Breast epithelium (tissue), 4 donors: ENCODE results near the gene COL18A1. TPM values are rescaled to one million over a fixed set of nuclear protein-coding genes. Genes with fewer than 3 reads are reported as not detected.
"Not testable (repeated sequence)": the region's sequence is repeated elsewhere in the genome, so short reads cannot be mapped to it uniquely, and the experiment has no call there.

Experiments used
- DNase-seq, 2 donors: peaks; one replicate each; pipeline ENCODE4 v3.0.0-alpha.2; 2019; ENCODE audit warnings: low spot score in 2 of 2
- H3K27ac ChIP-seq, 2 donors: fragments of 200-600 bp; sonication (generic) in 1 of 2; one replicate each; pipeline ENCODE4 v1.5.1; 2016 to 2019; ENCODE audit warnings: mild to moderate bottlenecking in 1 of 2
- H3K27me3 ChIP-seq, 2 donors: fragments of 200-600 bp; sonication (generic) in 1 of 2; one replicate each; pipeline versions ENCODE4 v1.5.1 to v1.6.0; 2017 to 2019; ENCODE audit warnings: control low read depth in 1 of 2, mild to moderate bottlenecking in 1 of 2
- H3K36me3 ChIP-seq: fragments of 200-600 bp; one replicate; pipeline ENCODE4 v1.5.1; 2019
- H3K4me1 ChIP-seq, 2 donors: fragments of 200-600 bp; sonication (generic); one replicate each; pipeline ENCODE4 v1.5.1; 2016 to 2019; ENCODE audit warnings: control low read depth in 1 of 2
- H3K4me3 ChIP-seq, 3 donors: fragments of 200-600 bp; sonication (generic); 1 replicate in 2 of 3; 2 replicates in 1 of 3; pipeline ENCODE4 v1.5.1; 2016 to 2019; ENCODE audit warnings: mild to moderate bottlenecking in 3 of 3, moderate library complexity in 2 of 3
- H3K9me3 ChIP-seq, 2 donors: fragments of 200-600 bp; sonication (generic) in 1 of 2; one replicate each; pipeline ENCODE4 v1.5.1; 2016 to 2019; ENCODE audit warnings: control low read depth in 1 of 2
- POLR2A ChIP-seq: fragments of 450-650 bp; IDR thresholded peaks from one replicate; pipeline ENCODE4 v1.6.1; 2016; ENCODE audit warnings: antibody characterized with exemption, mild to moderate bottlenecking, moderate library complexity
- POLR2AphosphoS5 ChIP-seq, 3 donors: sonication (generic); formaldehyde crosslinking; IDR thresholded peaks; one replicate each; pipeline ENCODE4 v1.6.1; 2017; ENCODE audit warnings: antibody characterized with exemption in 3 of 3
- intact Hi-C: fragments of 100-400 bp; cut with DNase I; formaldehyde crosslinking; loops from one replicate; pipeline ENCODE4 v1.15.1; 2023; ENCODE audit warnings: low total_unique reads
- total RNA-seq, 3 donors: library from RNA; depleted of rRNA; stranded (reverse); fragments of >200 nt; gene quantifications; one replicate each; pipeline ENCODE4 v1.1.0, GENCODE V29; 2016
- TF ChIP-seq, protein P1 (sequence below), 3 donors: fragments of 450-650 bp; IDR thresholded peaks; one replicate each; pipeline ENCODE4 v1.5.1; 2016 to 2017; ENCODE audit warnings: antibody characterized with exemption in 3 of 3, mild to moderate bottlenecking in 3 of 3, moderate library complexity in 3 of 3

COL18A1 gene
- total RNA-seq, 3 donors from 2014 or later: 48.3 to 62.9 (median 55.8) TPM

DNA sequence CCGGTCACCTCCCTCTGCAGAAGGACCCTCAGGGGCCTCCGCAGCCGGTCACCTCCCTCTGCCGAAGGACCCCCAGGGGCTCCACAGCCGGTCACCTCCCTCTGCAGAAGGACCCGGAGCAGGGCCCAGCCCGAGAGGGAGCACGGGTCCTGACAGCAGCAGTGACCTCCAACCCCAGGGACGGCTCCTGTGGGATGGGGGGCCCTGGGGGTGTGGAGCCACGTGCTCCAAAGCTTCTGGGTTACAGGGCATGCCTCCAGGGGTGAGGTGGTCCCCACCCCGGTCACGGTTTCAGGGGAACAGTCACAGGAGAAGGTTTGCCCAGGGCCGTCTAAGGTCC, 97.0 kb downstream of the COL18A1 start:
- Histone ChIP-seq H3K4me1 (no peaks in the 10 kb centered on the region), H3K27me3 (no peaks in the 10 kb centered on the region), H3K4me3 (no peak overlapping the region), H3K36me3 (no peaks in the 10 kb centered on the region), H3K9me3 (no peaks in the 10 kb centered on the region), H3K27ac (no peak overlapping the region)
- no peak for DNase-seq
- intact Hi-C loops: no loop called here
- TF ChIP-seq, protein P1, sequence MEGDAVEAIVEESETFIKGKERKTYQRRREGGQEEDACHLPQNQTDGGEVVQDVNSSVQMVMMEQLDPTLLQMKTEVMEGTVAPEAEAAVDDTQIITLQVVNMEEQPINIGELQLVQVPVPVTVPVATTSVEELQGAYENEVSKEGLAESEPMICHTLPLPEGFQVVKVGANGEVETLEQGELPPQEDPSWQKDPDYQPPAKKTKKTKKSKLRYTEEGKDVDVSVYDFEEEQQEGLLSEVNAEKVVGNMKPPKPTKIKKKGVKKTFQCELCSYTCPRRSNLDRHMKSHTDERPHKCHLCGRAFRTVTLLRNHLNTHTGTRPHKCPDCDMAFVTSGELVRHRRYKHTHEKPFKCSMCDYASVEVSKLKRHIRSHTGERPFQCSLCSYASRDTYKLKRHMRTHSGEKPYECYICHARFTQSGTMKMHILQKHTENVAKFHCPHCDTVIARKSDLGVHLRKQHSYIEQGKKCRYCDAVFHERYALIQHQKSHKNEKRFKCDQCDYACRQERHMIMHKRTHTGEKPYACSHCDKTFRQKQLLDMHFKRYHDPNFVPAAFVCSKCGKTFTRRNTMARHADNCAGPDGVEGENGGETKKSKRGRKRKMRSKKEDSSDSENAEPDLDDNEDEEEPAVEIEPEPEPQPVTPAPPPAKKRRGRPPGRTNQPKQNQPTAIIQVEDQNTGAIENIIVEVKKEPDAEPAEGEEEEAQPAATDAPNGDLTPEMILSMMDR (IDR thresholded peaks at IDR 0.05): no peak
- TF ChIP-seq POLR2A (no peak), POLR2AphosphoS5 (IDR thresholded peaks at IDR 0.05) (no peak)

DNA sequence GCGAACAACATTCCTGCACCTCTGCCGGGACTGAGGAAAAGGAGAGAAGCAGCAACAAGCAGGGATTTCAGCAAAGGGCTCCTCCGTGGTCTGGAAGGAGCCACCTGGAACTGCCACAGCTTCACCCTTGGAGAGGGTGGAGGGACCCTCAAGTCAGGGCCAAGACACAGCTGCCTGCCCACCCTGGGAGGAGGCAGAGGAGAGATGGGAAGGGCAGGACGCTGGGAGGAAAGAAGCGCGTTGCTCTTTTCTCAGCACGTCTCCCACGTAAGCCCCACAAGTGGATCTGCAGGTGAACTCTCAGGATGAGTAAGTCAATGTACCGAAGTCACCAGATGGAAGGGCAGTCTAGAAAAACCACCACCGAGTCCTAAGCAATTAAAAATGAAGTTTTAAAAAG, 97.6 kb downstream of the COL18A1 start:
- intact Hi-C loops: no loop called here
- no peak overlapping the region for H3K27ac ChIP-seq
- no peak for DNase-seq
- no peaks in the 10 kb centered on the region for H3K9me3 ChIP-seq
- H3K36me3 ChIP-seq: no peaks in the 10 kb centered on the region
- H3K27me3 ChIP-seq: no peaks in the 10 kb centered on the region
- H3K4me3 ChIP-seq: no peak overlapping the region
- TF ChIP-seq, protein P1 (IDR thresholded peaks at IDR 0.05): no peak
- TF ChIP-seq POLR2A (no peak), POLR2AphosphoS5 (IDR thresholded peaks at IDR 0.05) (no peak)
- H3K4me1 ChIP-seq: no peaks in the 10 kb centered on the region

DNA sequence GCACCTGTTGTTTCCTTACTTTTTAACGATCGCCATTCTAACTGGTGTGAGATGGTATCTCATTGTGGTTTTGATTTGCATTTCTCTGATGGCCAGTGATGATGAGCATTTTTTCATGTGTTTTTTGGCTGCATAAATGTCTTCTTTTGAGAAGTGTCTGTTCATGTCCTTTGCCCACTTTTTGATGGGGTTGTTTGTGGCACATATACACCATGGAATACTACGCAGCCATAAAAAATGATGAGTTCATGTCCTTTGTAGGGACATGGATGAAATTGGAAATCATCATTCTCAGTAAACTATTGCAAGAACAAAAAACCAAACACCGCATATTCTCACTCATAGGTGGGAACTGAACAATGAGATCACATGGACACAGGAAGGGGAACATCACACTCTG, 98.3 kb downstream of the COL18A1 start:
- intact Hi-C loops, H3K27ac ChIP-seq, H3K36me3 ChIP-seq, H3K9me3 ChIP-seq, H3K4me1 ChIP-seq, H3K27me3 ChIP-seq, DNase-seq, H3K4me3 ChIP-seq: not testable (repeated sequence)

DNA sequence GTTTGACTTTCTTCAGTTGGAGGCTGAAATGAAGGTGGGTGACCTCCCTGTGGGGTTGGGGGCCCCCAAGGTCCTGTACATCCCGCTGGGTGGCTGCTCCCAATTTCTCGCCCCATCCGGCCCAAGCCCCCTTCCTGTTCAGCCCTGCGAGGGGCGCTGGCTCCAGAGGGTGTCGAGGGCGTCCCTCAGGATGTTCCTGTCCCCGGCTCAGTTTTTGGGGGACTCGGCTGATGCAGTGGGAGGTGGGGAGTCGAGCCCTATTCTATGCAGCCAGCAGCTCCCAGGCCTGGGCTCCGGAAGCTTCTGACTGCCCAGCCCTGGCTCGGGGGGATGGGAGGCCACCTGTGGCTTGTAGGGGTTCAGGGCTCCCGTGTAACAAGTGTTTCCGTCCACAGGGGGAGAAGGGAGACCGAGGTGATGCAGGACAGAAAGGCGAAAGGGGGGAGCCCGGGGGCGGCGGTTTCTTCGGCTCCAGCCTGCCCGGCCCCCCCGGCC, 99.1 kb downstream of the COL18A1 start:
- TF ChIP-seq POLR2A: no peak
- TF ChIP-seq POLR2AphosphoS5 (IDR thresholded peaks at IDR 0.05): no peak
- TF ChIP-seq, protein P1 (IDR thresholded peaks at IDR 0.05): no peak
- intact Hi-C loops: no loop called here
- H3K9me3 ChIP-seq: no peaks in the 10 kb centered on the region
- no peak overlapping the region for H3K4me3 ChIP-seq
- DNase-seq: no peak
- H3K27ac ChIP-seq: no peak overlapping the region
- H3K36me3 ChIP-seq: no peaks in the 10 kb centered on the region
- H3K27me3 ChIP-seq: no peaks in the 10 kb centered on the region
- no peaks in the 10 kb centered on the region for H3K4me1 ChIP-seq

DNA sequence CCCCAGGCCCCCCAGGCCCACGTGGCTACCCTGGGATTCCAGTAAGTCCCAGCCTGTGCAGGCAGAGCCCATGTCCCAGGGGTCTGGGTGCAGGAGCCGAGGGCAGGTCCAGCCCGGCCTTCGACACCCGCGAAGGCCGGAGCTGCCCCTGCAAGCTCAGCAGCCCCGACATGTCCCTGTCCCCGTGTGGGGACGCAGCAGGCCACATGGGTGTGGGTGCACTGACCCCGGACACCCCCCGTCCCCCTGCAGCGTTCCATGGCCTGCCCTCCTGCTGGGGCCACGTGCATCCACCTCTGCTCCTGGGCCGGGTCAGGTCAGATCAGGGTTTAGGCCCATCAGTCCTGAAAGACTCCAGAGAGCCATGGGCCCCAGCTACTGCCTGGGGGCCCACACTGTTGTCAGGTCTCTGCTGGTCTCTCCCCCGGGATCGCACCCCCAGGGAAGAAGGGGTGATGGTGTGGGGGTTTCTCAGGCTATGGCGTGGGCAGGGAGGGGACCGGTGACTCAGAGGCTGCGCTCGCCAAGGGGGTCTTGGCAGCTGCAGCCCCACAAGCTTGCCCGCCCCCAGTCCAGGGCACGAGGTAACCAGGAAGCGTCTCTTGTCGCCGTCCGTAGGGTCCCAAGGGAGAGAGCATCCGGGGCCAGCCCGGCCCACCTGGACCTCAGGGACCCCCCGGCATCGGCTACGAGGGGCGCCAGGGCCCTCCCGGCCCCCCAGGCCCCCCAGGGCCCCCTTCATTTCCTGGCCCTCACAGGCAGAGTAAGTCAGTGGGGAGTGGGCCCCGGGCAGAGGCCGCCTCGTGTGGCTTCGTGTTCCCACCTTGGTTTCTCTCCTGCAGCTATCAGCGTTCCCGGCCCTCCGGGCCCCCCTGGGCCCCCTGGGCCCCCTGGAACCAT, 99.8 kb downstream of the COL18A1 start:
- no peak overlapping the region for H3K27ac ChIP-seq
- no peak for DNase-seq
- TF ChIP-seq POLR2A: no peak
- TF ChIP-seq, protein P1 (IDR thresholded peaks at IDR 0.05): no peak
- no peak for TF ChIP-seq POLR2AphosphoS5 (IDR thresholded peaks at IDR 0.05)
- H3K4me1 ChIP-seq: no peaks in the 10 kb centered on the region
- intact Hi-C loops: no loop called here
- H3K27me3 ChIP-seq: no peaks in the 10 kb centered on the region
- no peaks in the 10 kb centered on the region for H3K9me3 ChIP-seq
- H3K4me3 ChIP-seq: no peak overlapping the region
- no peaks in the 10 kb centered on the region for H3K36me3 ChIP-seq
